Measurements from ENCODE around the gene PLCB1.

The PLCB1 gene

DNA sequence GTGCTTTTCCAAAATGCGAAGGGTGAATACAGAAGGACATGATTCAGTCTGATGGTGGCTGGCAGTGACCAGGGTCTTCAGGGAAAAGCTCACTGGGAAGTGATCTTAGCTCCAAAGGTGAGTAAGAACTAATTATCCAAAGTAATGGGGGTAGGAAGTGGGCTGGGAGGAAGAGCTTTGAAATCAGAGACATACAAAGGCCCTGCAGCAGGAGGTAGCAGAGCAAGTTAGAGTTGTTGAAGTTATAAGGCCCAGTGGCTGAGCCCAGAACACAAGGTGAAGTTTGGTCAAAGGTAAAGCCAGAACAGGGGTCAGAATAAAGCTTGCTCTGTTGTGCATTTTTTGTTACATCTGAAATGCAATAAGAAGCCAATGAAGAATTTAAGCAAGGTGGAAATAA, 81.2 kb downstream of the PLCB1 start:
- WGBS, 2 experiments (ENCODE audit: insufficient coverage in 2 of 2) = 100% methylated on average over 1 of the region's 1 CpG
- H3K4me1 ChIP-seq (ENCODE audit: control insufficient read depth, insufficient read depth, low read length, poor library complexity, severe bottlenecking) = peaks cover 2% of the 10 kb centered on the region
- H3K9me3 ChIP-seq (ENCODE audit: control insufficient read depth, low read length) = no peaks in the 10 kb centered on the region
- no peak overlapping the region for H3K27ac ChIP-seq (ENCODE audit: low read depth, low read length, severe bottlenecking)
- H3K4me3 ChIP-seq (ENCODE audit: extremely low read depth, insufficient read depth, low read length, poor library complexity, severe bottlenecking) = no peak overlapping the region
- H3K36me3 ChIP-seq (ENCODE audit: control insufficient read depth, insufficient read depth, low read length) = no peaks in the 10 kb centered on the region

GRCh38 chr20:8213831-8214587, 81.9 kb downstream of the PLCB1 start:
- Histone ChIP-seq H3K9me3 (ENCODE audit: control insufficient read depth, low read length) (no peaks in the 10 kb centered on the region), H3K27ac (ENCODE audit: low read depth, low read length, severe bottlenecking) (no peak overlapping the region), H3K4me3 (ENCODE audit: extremely low read depth, insufficient read depth, low read length, poor library complexity, severe bottlenecking) (no peak overlapping the region), H3K4me1 (ENCODE audit: control insufficient read depth, insufficient read depth, low read length, poor library complexity, severe bottlenecking) (peaks cover 2% of the 10 kb centered on the region), H3K36me3 (ENCODE audit: control insufficient read depth, insufficient read depth, low read length) (no peaks in the 10 kb centered on the region)
- 88 to 94% methylated on average over 10 to 11 of the region's 12 CpGs for WGBS, 2 experiments (ENCODE audit: insufficient coverage in 2 of 2)

DNA sequence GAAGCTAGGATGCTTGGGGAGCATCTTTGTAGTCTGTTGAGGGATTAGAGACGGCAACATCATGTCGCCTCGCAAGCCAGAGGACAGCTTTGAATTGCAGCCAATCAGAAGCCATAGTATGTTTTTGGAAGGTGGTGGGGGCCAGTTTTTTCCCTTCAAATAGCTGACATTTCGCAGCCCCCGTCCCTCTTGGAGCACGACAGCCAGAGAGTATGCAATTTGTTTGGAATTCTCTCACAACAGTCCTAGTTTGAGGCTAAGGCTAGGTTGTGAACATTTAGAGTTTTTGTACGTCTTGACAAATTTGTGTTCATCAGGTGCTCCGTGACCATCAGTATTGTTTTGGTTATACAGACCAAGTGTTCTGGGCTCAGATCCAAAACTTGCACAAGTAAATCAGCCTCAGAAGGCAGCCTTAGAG, 83.3 kb downstream of the PLCB1 start:
- Histone ChIP-seq H3K36me3 (ENCODE audit: control insufficient read depth, insufficient read depth, low read length) (no peaks in the 10 kb centered on the region), H3K4me3 (ENCODE audit: extremely low read depth, insufficient read depth, low read length, poor library complexity, severe bottlenecking) (no peak overlapping the region), H3K4me1 (ENCODE audit: control insufficient read depth, insufficient read depth, low read length, poor library complexity, severe bottlenecking) (peaks cover 2% of the 10 kb centered on the region), H3K27ac (ENCODE audit: low read depth, low read length, severe bottlenecking) (no peak overlapping the region), H3K9me3 (ENCODE audit: control insufficient read depth, low read length) (no peaks in the 10 kb centered on the region)
- 87 to 90% methylated on average over 6 of the region's 8 CpGs for WGBS, 2 experiments (ENCODE audit: insufficient coverage in 2 of 2)

DNA sequence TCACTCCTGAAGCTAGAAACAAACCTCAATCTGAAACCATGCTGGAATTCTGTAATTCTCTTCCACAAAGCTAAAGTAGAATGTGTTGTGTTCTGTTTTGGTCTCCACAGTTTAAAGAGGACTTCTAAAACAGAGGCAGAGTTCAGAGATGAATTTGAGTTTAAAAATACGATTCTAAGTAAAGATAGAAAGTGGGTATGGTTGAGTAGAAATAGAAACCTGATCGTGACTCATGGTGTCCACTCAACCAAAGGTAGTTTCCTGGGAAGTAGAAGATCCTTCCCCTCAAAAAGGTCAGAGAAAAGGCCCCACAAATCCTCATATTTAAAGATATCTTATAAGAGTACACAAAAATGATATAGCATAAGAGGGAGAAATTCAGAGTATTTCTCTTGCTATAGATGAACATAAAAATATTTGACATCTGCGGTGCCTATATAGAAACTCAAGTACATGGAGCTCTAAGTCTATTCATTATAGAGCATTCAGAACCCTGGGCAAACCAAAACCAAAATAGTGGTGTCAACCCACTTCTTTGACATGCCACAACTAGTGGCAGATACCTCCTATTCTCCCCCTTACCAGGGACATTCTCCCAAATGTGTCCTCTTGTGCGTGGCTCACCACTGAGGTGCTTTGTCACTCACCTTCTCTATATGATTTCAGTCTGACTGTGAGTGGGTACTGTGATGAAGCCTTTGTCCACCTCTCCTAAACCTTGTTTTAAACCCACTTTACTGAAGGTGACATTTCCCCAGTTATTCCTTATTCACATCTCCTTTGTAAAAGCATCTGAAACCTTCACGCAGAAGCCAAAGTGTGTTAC, 84.5 kb downstream of the PLCB1 start:
- H3K9me3 ChIP-seq (ENCODE audit: control insufficient read depth, low read length) = no peaks in the 10 kb centered on the region
- H3K27ac ChIP-seq (ENCODE audit: low read depth, low read length, severe bottlenecking) = no peak overlapping the region
- no peaks in the 10 kb centered on the region for H3K36me3 ChIP-seq (ENCODE audit: control insufficient read depth, insufficient read depth, low read length)
- 92% methylated on average over 2 of the region's 5 CpGs; no CpG with 5 or more reads in 1 of the 2 experiments for WGBS, 2 experiments (ENCODE audit: insufficient coverage in 2 of 2)
- H3K4me1 ChIP-seq (ENCODE audit: control insufficient read depth, insufficient read depth, low read length, poor library complexity, severe bottlenecking) = peaks cover 2% of the 10 kb centered on the region
- H3K4me3 ChIP-seq (ENCODE audit: extremely low read depth, insufficient read depth, low read length, poor library complexity, severe bottlenecking) = no peak overlapping the region

GRCh38 chr20:8218861-8219260, 86.8 kb downstream of the PLCB1 start:
- H3K4me3 ChIP-seq (ENCODE audit: extremely low read depth, insufficient read depth, low read length, poor library complexity, severe bottlenecking) = no peak overlapping the region
- H3K9me3 ChIP-seq (ENCODE audit: control insufficient read depth, low read length) = no peaks in the 10 kb centered on the region
- H3K27ac ChIP-seq (ENCODE audit: low read depth, low read length, severe bottlenecking) = no peak overlapping the region
- H3K36me3 ChIP-seq (ENCODE audit: control insufficient read depth, insufficient read depth, low read length) = no peaks in the 10 kb centered on the region
- H3K4me1 ChIP-seq (ENCODE audit: control insufficient read depth, insufficient read depth, low read length, poor library complexity, severe bottlenecking) = peaks cover 4% of the 10 kb centered on the region

DNA sequence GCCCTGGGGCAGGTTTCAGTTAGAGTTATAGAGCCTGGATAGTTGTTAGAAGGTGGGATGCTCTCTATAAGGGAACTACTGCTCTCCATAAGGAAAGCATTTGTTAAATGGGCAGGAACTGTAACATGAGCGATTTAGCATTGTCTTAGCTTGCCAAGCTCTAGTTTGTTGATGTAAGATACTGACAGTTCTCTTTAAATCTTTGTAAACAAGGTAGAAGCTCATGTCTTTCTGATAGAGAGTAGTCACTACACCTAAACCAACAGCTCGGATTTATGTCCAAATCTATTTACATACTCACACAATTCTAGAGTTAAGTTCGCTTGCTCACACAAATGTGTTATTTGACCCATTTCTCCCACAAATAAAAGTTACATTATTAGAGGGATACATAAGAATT, 87.3 kb downstream of the PLCB1 start:
- Histone ChIP-seq H3K36me3 (ENCODE audit: control insufficient read depth, insufficient read depth, low read length) (no peaks in the 10 kb centered on the region), H3K9me3 (ENCODE audit: control insufficient read depth, low read length) (no peaks in the 10 kb centered on the region), H3K4me3 (ENCODE audit: extremely low read depth, insufficient read depth, low read length, poor library complexity, severe bottlenecking) (no peak overlapping the region), H3K4me1 (ENCODE audit: control insufficient read depth, insufficient read depth, low read length, poor library complexity, severe bottlenecking) (peaks cover 5% of the 10 kb centered on the region), H3K27ac (ENCODE audit: low read depth, low read length, severe bottlenecking) (no peak overlapping the region)
- WGBS, 2 experiments (ENCODE audit: insufficient coverage in 2 of 2) = 100% methylated on average over 1 of the region's 3 CpGs; no CpG with 5 or more reads in 1 of the 2 experiments

GRCh38 chr20:8220716-8221115, 88.7 kb downstream of the PLCB1 start:
- Histone ChIP-seq H3K36me3 (ENCODE audit: control insufficient read depth, insufficient read depth, low read length) (no peaks in the 10 kb centered on the region), H3K9me3 (ENCODE audit: control insufficient read depth, low read length) (no peaks in the 10 kb centered on the region), H3K27ac (ENCODE audit: low read depth, low read length, severe bottlenecking) (no peak overlapping the region), H3K4me1 (ENCODE audit: control insufficient read depth, insufficient read depth, low read length, poor library complexity, severe bottlenecking) (peaks cover 5% of the 10 kb centered on the region), H3K4me3 (ENCODE audit: extremely low read depth, insufficient read depth, low read length, poor library complexity, severe bottlenecking) (no peak overlapping the region)
- 100% methylated on average over 1 of the region's 1 CpG; no CpG with 5 or more reads in 1 of the 2 experiments for WGBS, 2 experiments (ENCODE audit: insufficient coverage in 2 of 2)

DNA sequence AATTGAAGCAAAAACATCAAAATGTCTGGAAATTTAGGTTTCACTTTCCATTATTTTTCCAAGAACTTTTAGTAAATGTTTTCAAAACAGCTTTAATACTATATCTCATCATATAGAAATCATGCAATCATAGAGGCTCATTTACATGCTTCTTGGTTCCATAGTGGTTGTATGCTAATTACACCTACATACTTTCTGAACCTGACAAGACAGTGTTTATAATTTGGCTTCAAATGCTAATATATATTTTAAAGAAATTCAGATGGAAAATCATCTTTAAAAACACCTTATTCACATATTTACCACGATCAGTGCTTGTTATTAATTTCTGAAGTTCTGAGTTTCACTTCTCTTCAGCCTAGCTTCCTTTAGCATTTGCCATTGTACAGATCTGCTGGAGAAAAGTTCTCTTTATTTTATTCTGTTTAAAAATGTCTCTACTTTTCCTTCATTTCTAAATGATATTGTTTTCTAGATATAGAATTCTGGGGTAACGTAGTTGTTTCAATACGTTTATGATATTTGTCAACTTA, 89.9 kb downstream of the PLCB1 start:
- H3K4me3 ChIP-seq (ENCODE audit: extremely low read depth, insufficient read depth, low read length, poor library complexity, severe bottlenecking) = no peak overlapping the region
- H3K4me1 ChIP-seq (ENCODE audit: control insufficient read depth, insufficient read depth, low read length, poor library complexity, severe bottlenecking) = peaks cover 5% of the 10 kb centered on the region
- H3K36me3 ChIP-seq (ENCODE audit: control insufficient read depth, insufficient read depth, low read length) = no peaks in the 10 kb centered on the region
- H3K27ac ChIP-seq (ENCODE audit: low read depth, low read length, severe bottlenecking) = no peak overlapping the region
- no peaks in the 10 kb centered on the region for H3K9me3 ChIP-seq (ENCODE audit: control insufficient read depth, low read length)
- WGBS, 2 experiments (ENCODE audit: insufficient coverage in 2 of 2) = no CpG with 5 or more reads among the region's 3 CpGs

GRCh38 chr20:8223091-8223870, 91.2 kb downstream of the PLCB1 start:
- H3K4me1 ChIP-seq (ENCODE audit: control insufficient read depth, insufficient read depth, low read length, poor library complexity, severe bottlenecking) = peaks cover 5% of the 10 kb centered on the region
- peak overlapping the region; percentile 12 for H3K27ac ChIP-seq (ENCODE audit: low read depth, low read length, severe bottlenecking)
- no CpG with 5 or more reads among the region's 2 CpGs for WGBS, 2 experiments (ENCODE audit: insufficient coverage in 2 of 2)
- H3K4me3 ChIP-seq (ENCODE audit: extremely low read depth, insufficient read depth, low read length, poor library complexity, severe bottlenecking) = no peak overlapping the region
- H3K9me3 ChIP-seq (ENCODE audit: control insufficient read depth, low read length) = no peaks in the 10 kb centered on the region
- H3K36me3 ChIP-seq (ENCODE audit: control insufficient read depth, insufficient read depth, low read length) = no peaks in the 10 kb centered on the region

- H3K9me3 ChIP-seq (ENCODE audit: control insufficient read depth, low read length) = no peaks in the 10 kb centered on the region
- no peak overlapping the region for H3K4me3 ChIP-seq (ENCODE audit: extremely low read depth, insufficient read depth, low read length, poor library complexity, severe bottlenecking)
- H3K36me3 ChIP-seq (ENCODE audit: control insufficient read depth, insufficient read depth, low read length) = no peaks in the 10 kb centered on the region
- no peak overlapping the region for H3K27ac ChIP-seq (ENCODE audit: low read depth, low read length, severe bottlenecking)
- WGBS, 2 experiments (ENCODE audit: insufficient coverage in 2 of 2) = 92 to 100% methylated on average over 1 to 2 of the region's 3 CpGs
- H3K4me1 ChIP-seq (ENCODE audit: control insufficient read depth, insufficient read depth, low read length, poor library complexity, severe bottlenecking) = peaks cover 5% of the 10 kb centered on the region
These were observed 93.6 kb downstream of the PLCB1 start for GRCh38 chr20:8225658-8226057.
